HepG2 (cell line): ENCODE results near the gene EXOC6B. TPM values are rescaled to one million over a fixed set of nuclear protein-coding genes. Genes with fewer than 3 reads are reported as not detected.

ENCODE experiments used
- ATAC-seq: fragments of 200-7000 bp; cut with Tn5 transposase; 3 replicates; pipeline ENCODE4 v1.9.1; 2020; ENCODE audit warnings: mild to moderate bottlenecking, moderate library complexity
- BruUV-seq: library from RNA; stranded (reverse); fragments of 400-500 nt; replicated peaks from 2 replicates; lab custom pipeline; 2021; lab: Mats Ljungman, UMichigan
- CTCF ChIA-PET: fragments of 300-600 bp; formaldehyde crosslinking; extraction: SDS; loops from one replicate; lab custom pipeline; 2021; ENCODE audit warnings: low total read pairs, inconsistent platforms, low intra/inter-chr PET ratio; lab: Yijun Ruan, JAX
- POLR2A ChIA-PET: fragments of 350-600 bp; sonication (Branson Sonifier 250); formaldehyde crosslinking; loops from one replicate; lab custom pipeline; 2020; ENCODE audit warnings: antibody characterized with exemption, inconsistent platforms; lab: Yijun Ruan, JAX
- DNase-seq: peaks from one replicate; pipeline ENCODE4 v3.0.0-alpha.2; 2015; ENCODE audit warnings: low spot score
- FAIRE-seq: peaks from 3 replicates; lab custom pipeline; 2011; peaks lifted over from hg19 to GRCh38; lab: Jason Lieb, UNC
- H2AFZ ChIP-seq: one replicate; pipeline ENCODE4 v1.6.1; 2011; ENCODE audit warnings: low read length, inconsistent platforms
- H3K27ac ChIP-seq: fragments of 300-600 bp; 3 replicates; pipeline ENCODE4 v1.8.0; 2011; ENCODE audit warnings: mixed run types, mild to moderate bottlenecking, mixed read lengths, low read length, inconsistent platforms; ENCODE audit not compliant: insufficient read depth; ENCODE audit errors: extremely low read length
- H3K27me3 ChIP-seq, 2 experiments: fragments of 200-600 bp in 1 of 2; 2 replicates in 1 of 2; 3 replicates in 1 of 2; pipeline versions ENCODE4 v1.6.0 to v1.8.0; 2011; ENCODE audit warnings: low read length in 2 of 2, mild to moderate bottlenecking in 2 of 2, moderate library complexity in 2 of 2, inconsistent platforms in 1 of 2; ENCODE audit not compliant: insufficient read depth in 2 of 2, control insufficient read depth in 1 of 2
- H3K36me3 ChIP-seq, 2 experiments: fragments of 200-600 bp in 1 of 2; replicated peaks in 1 of 2; 2 replicates in 1 of 2; 3 replicates in 1 of 2; pipeline versions ENCODE4 v1.5.1 to v1.8.0; 2011; ENCODE audit warnings: low read length in 2 of 2, inconsistent platforms in 1 of 2; ENCODE audit not compliant: insufficient read depth in 2 of 2, control insufficient read depth in 1 of 2
- H3K4me1 ChIP-seq: 2 replicates; pipeline ENCODE4 v1.5.1; 2012; ENCODE audit warnings: low read length, inconsistent platforms; ENCODE audit not compliant: insufficient read depth
- H3K4me2 ChIP-seq: 2 replicates; pipeline ENCODE4 v1.6.0; 2011; ENCODE audit warnings: low read depth, low read length, inconsistent platforms
- H3K4me3 ChIP-seq, 3 experiments: fragments of 200-600 bp in 1 of 3; sonication (generic), shearing (Covaris generic) in 1 of 3; replicated peaks in 1 of 3; 2 replicates each; pipeline ENCODE4 v1.5.1; 2011 to 2016; ENCODE audit warnings: low read length in 3 of 3, inconsistent platforms in 2 of 3, low read depth in 2 of 3, mild to moderate bottlenecking in 2 of 3, control low read depth in 1 of 3, mixed read lengths in 1 of 3; ENCODE audit not compliant: insufficient read depth in 1 of 3
- H3K79me2 ChIP-seq: one replicate; pipeline ENCODE4 v1.6.1; 2011; ENCODE audit warnings: low read length, inconsistent platforms; ENCODE audit not compliant: insufficient read depth
- H3K9ac ChIP-seq: 2 replicates; pipeline ENCODE4 v1.6.0; 2011; ENCODE audit warnings: mild to moderate bottlenecking, low read depth, low read length, inconsistent platforms; ENCODE audit not compliant: insufficient read depth
- H3K9me3 ChIP-seq: 2 replicates; pipeline ENCODE4 v1.5.1; 2012; ENCODE audit warnings: mild to moderate bottlenecking, low read length
- H4K20me1 ChIP-seq: 2 replicates; pipeline ENCODE4 v1.6.0; 2011; ENCODE audit warnings: inconsistent platforms, mild to moderate bottlenecking, low read length, moderate library complexity; ENCODE audit not compliant: insufficient read depth
- CEBPB ChIP-seq: IDR thresholded peaks from 2 replicates; pipeline ENCODE4 v1.6.1; 2011; ENCODE audit warnings: low read depth, low read length, improper control_type of control experiment, borderline replicate concordance
- FOXA3 ChIP-seq: IDR thresholded peaks from 2 replicates; pipeline ENCODE4 v1.6.1; 2016; ENCODE audit warnings: missing genetic modification reagents, missing compliant biosample characterization
- HMG20A ChIP-seq: IDR thresholded peaks from 2 replicates; pipeline ENCODE4 v1.6.1; 2016; ENCODE audit warnings: borderline replicate concordance
- KAT8 ChIP-seq: IDR thresholded peaks from 2 replicates; pipeline ENCODE4 v1.6.1; 2016; ENCODE audit warnings: missing genetic modification reagents, missing compliant biosample characterization
- MAF1 ChIP-seq: sonication (generic); formaldehyde crosslinking; IDR thresholded peaks from 2 replicates; pipeline ENCODE4 v1.5.0; 2020; ENCODE audit warnings: missing genetic modification reagents, borderline replicate concordance
- MTF2 ChIP-seq: sonication (generic); formaldehyde crosslinking; IDR thresholded peaks from 2 replicates; pipeline ENCODE4 v1.5.0; 2020; ENCODE audit warnings: missing genetic modification reagents, borderline replicate concordance
- NCOA2 ChIP-seq: sonication (generic); formaldehyde crosslinking; IDR thresholded peaks from 2 replicates; pipeline ENCODE4 v1.8.0; 2022; ENCODE audit warnings: inconsistent platforms
- PAXIP1 ChIP-seq: sonication (generic); formaldehyde crosslinking; conservative IDR thresholded peaks from 2 replicates; pipeline ENCODE4 v1.4.0; 2020; ENCODE audit warnings: mild to moderate bottlenecking, missing genetic modification reagents, moderate library complexity
- PPARG ChIP-seq: conservative IDR thresholded peaks from 2 replicates; pipeline ENCODE4 v1.6.1; 2016; ENCODE audit warnings: missing biosample characterization, missing genetic modification reagents
- SIX1 ChIP-seq: sonication (generic); formaldehyde crosslinking; IDR thresholded peaks from 2 replicates; pipeline ENCODE4 v1.4.0; 2020; ENCODE audit warnings: missing genetic modification reagents, borderline replicate concordance
- SIX4 ChIP-seq: sonication (generic); formaldehyde crosslinking; IDR thresholded peaks from 2 replicates; pipeline ENCODE4 v1.4.0; 2020; ENCODE audit warnings: missing genetic modification reagents
- SOX13 ChIP-seq, 3 experiments: fragments of 450-650 bp in 1 of 3; sonication (generic) in 1 of 3; formaldehyde crosslinking in 1 of 3; IDR thresholded peaks in 2 of 3; conservative IDR thresholded peaks in 1 of 3; 2 replicates each; pipeline versions ENCODE4 v1.5.0 to v1.6.1; 2016 to 2020; ENCODE audit warnings: antibody characterized with exemption in 1 of 3, mild to moderate bottlenecking in 1 of 3, missing compliant biosample characterization in 1 of 3, missing genetic modification reagents in 1 of 3, moderate library complexity in 1 of 3
- XRCC5 ChIP-seq: fragments of 200-400 bp; formaldehyde crosslinking; optimal IDR thresholded peaks from 2 replicates; pipeline ENCODE3; 2017; ENCODE audit warnings: mild to moderate bottlenecking, low read length
- ZEB1 ChIP-seq: IDR thresholded peaks from 2 replicates; pipeline ENCODE4 v1.6.1; 2012; ENCODE audit warnings: mild to moderate bottlenecking, low read depth, inconsistent platforms; ENCODE audit not compliant: insufficient replicate concordance
- ZMAT3 ChIP-seq: sonication (generic); formaldehyde crosslinking; conservative IDR thresholded peaks from 2 replicates; pipeline ENCODE4 v1.7.0; 2021; ENCODE audit warnings: missing genetic modification reagents
- ZNF34 ChIP-seq: sonication (generic); formaldehyde crosslinking; IDR thresholded peaks from 2 replicates; pipeline ENCODE4 v1.4.0; 2020; ENCODE audit warnings: mild to moderate bottlenecking, missing genetic modification reagents, borderline replicate concordance
- ZNF605 ChIP-seq: sonication (generic); formaldehyde crosslinking; IDR thresholded peaks from 2 replicates; pipeline ENCODE4 v1.8.0; 2022; ENCODE audit warnings: mild to moderate bottlenecking, missing genetic modification reagents
- ZNF75D ChIP-seq: sonication (generic); formaldehyde crosslinking; IDR thresholded peaks from 2 replicates; pipeline ENCODE4 v1.8.1; 2023; ENCODE audit warnings: missing genetic modification reagents, mild to moderate bottlenecking, borderline replicate concordance
- ZNF800 ChIP-seq: sonication (generic); formaldehyde crosslinking; IDR thresholded peaks from 2 replicates; pipeline ENCODE4 v1.4.0; 2020; ENCODE audit warnings: missing genetic modification reagents
- ZNF879 ChIP-seq: sonication (generic); formaldehyde crosslinking; IDR thresholded peaks from 2 replicates; pipeline ENCODE4 v1.8.1; 2023; ENCODE audit warnings: missing genetic modification reagents
- WGBS: methylation state at CpG from one replicate; pipeline ENCODE4 v1.1.6; 2017; ENCODE audit warnings: low lambda C conversion rate; 5-methylcytosine and 5-hydroxymethylcytosine counted together
- in situ Hi-C: cut with HindIII; loops from 2 replicates; pipeline ENCODE4 v1.10.0; 2017; ENCODE audit warnings: low pct_unique_long_range_greater_than_20kb; ENCODE audit not compliant: extremely low pct_ligation_motif_present
- intact Hi-C: fragments of 100-400 bp; cut with micrococcal nuclease; formaldehyde crosslinking; loops from one replicate; pipeline ENCODE4 v1.10.0; 2022; ENCODE audit not compliant: unreplicated experiment
- polyA plus RNA-seq, 8 experiments: library from polyadenylated mRNA; depleted of rRNA in 3 of 8; stranded (reverse) in 7 of 8; unstranded in 1 of 8; fragments of >200 nt; fragmentation: Illumina TruSeq in 4 of 8; extraction: Trizol in 4 of 8; gene quantifications; 2 replicates each; pipeline versions ENCODE4 v1.2.1 to v1.2.3, GENCODE V29; 2011 to 2016; ENCODE audit warnings: low read depth in 4 of 8, missing spikeins in 1 of 8, mixed read lengths in 1 of 8; ENCODE audit not compliant: insufficient read depth in 1 of 8
- total RNA-seq, 5 experiments: library from RNA; depleted of rRNA; stranded (reverse); fragments of >200 nt; fragmentation: Illumina TruSeq; extraction: Trizol; gene quantifications; 2 replicates each; pipeline ENCODE4 v1.2.3, GENCODE V29; 2016; ENCODE audit warnings: low read depth in 1 of 5

EXOC6B gene
- total and polyA plus RNA-seq, 2 of the 13 experiments (the other 11 are each of a cell fraction or from before 2014, with no cell fraction given) = 9.1 to 15.9 TPM

GRCh38 chr2:72722492-72723070 is 103.3 kb downstream of the EXOC6B start (continued):
- no peak for TF ChIP-seq ZNF800 (CRISPR knock-in tag)
- no peak for TF ChIP-seq ZNF879 (CRISPR knock-in tag)
- TF ChIP-seq ZNF34 (CRISPR knock-in tag) = no peak
- no peak for TF ChIP-seq SOX13 (IDR thresholded peaks at IDR 0.05)
- peak in 1 of 2 experiments; percentile 43; a peak in 1 of 4 replicates for TF ChIP-seq SOX13 (CRISPR knock-in tag; conservative IDR thresholded peaks at IDR 0.05 in 1 of 2, IDR thresholded peaks at IDR 0.05 in 1 of 2)
- no peak for TF ChIP-seq XRCC5
- TF ChIP-seq KAT8 (CRISPR knock-in tag) = no peak
- no peak for TF ChIP-seq MTF2 (CRISPR knock-in tag)
- peak; percentile 55; the same call in 1 of the 2 replicates for TF ChIP-seq HMG20A
- TF ChIP-seq, all 625 proteins: peak for 17

- no peaks in the 10 kb centered on the region for H3K9me3 ChIP-seq
- CTCF ChIA-PET = no interaction called here
- TF ChIP-seq SIX1 (CRISPR knock-in tag) = peak; percentile 92
- no peak for TF ChIP-seq MAF1
- TF ChIP-seq ZEB1 = no peak
- no peak for TF ChIP-seq ZNF605 (CRISPR knock-in tag)
- peak; percentile 86 for TF ChIP-seq SIX4 (CRISPR knock-in tag)
- TF ChIP-seq ZMAT3 (CRISPR knock-in tag) = no peak
- TF ChIP-seq PPARG (CRISPR knock-in tag) = no peak
- no peak for TF ChIP-seq ZNF75D
- TF ChIP-seq NCOA2 = no peak
- no peak for TF ChIP-seq PAXIP1
- 0 out of 2 replicates have a peak, but pooled peaks have one; percentile 16 for TF ChIP-seq FOXA3
- TF ChIP-seq CEBPB = no peak
Measured at GRCh38 chr2:72719416-72719815, 106.4 kb downstream of the EXOC6B start.

More at GRCh38 chr2:72719416-72719815, 106.4 kb downstream of the EXOC6B start:
- Histone ChIP-seq H3K4me1 (peaks cover 37% of the 10 kb centered on the region), H2AFZ (no peak overlapping the region), H3K4me2 (no peak overlapping the region), H3K27me3 (no peaks in the 10 kb centered on the region), H3K27ac (no peak overlapping the region), H4K20me1 (no peaks in the 10 kb centered on the region), H3K79me2 (no peaks in the 10 kb centered on the region), H3K9ac (no peak overlapping the region), H3K4me3 (no peak overlapping the region), H3K36me3 (no peaks in the 10 kb centered on the region; a peak in 1 of 5 replicates)
- DNase-seq (no peak), ATAC-seq (no peak), FAIRE-seq (no peak)
- no TSS peak for BruUV-seq
- in situ Hi-C loops = no loop called here
- intact Hi-C loops = no loop called here
- 87% methylated on average over 4 of the region's 4 CpGs for WGBS
- POLR2A ChIA-PET = no interaction called here
